Measurements from ENCODE around the gene MBLAC2.

Gene MBLAC2

DNA sequence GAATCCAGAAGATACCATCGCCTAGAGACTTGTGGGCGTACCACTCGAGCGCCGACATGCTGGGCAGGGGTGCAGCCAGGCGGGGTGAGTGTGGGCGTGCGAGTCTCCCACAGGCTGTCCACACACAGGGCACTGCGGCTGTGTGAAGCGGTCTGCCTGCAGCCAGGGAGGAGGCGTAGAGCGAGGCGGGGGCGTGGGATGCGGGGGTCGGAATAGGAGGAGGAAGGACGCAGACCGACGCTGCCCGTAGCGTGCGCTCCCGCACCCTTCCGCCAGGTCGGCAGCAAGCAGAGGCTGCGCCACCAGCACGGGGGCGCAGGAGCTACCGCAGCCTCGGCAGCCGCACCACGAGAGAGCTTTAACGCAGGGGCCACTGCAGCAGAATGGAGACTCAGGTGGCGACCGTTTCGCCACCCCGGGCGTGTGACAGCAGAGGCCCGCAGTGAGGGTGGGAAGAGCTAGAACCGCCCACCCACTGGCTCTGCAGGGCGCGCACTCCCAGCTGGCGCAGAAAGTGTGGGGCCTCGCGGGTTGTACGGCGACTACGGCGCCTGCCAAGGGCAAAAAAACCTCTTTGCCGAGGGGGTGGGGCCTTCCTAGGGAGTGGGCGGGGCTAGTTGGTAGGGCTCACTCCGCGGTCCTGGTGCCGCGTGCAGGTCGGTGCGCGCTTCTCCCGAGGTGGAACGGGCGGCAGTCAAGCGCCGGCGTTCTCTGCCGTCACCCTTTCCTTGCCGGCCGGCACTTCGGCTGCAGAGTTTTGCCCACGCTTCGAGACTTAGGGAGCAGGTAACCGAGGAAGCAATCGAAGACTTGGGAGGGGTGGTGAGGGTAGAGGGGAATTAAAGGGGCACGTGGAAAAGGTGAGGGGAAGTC lies at the start of gene MBLAC2, which contains the start of gene POLR3G:
MBLAC2 (minus strand) TSS at position 537 of the 873 bp plus-strand sequence; CDS start at position 58, 479 bp downstream.
POLR3G (plus strand) TSS at position 630 of the 873 bp plus-strand sequence. CDS start 10,704 bp downstream, outside the sequence.
- peak; percentile 84 for DNase-seq

DNA sequence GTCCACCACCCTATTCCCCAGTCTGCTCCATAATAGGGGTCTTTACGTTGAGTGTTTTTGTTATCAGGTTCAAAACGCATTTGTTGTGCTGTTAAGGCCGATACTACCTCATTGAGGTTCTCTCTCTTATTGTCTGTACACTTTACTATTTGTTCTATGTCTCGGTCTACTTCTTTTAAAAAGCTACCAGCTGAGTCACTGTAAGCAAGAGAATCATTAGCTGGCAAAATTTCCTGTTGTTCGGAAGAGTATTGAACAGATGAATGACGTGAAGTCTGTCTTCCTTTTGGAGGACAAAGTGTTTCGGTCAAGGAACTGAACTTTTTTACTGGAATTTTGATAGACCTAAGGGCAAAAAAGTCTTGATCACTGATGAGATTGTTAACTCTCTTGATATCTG lies 44.5 kb upstream of the MBLAC2 start:
- no peak for DNase-seq

DNA sequence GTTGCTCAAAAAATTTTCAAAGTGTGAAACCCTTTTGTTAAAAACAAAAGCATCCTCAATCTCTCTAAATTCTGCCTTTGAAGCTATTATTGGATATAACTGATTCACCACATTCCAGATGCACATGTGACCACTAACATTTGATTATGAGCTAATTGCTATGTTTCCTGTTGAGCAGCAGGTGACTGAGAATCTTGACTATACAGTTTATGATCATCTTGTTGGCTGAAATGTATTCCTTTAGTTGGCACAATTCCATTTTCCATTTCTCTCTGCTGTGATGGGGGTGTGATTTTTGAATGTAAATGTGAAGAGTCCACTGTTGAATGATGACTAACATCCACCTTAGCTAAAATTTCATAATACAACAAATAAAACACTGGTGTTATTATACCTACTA lies 44.1 kb upstream of the MBLAC2 start:
- DNase-seq = peak; percentile 52

DNA sequence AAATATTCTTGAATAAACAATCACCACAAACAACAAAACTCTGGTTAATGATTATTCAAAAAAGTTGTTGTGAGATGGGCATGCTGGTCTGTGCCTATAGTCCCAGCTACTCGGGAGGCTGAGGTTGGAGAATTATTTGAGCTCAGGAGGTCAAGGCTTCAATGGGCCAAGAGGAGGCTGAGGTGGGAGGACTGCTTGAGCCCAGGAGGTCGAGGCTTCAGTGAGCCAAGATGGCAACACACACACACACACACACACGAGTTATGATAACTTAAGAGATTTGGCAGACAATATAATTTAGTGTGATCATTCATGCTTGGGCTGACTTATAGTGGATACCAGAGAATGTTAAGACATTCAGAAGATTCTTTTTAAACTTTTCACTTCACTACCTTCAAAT lies 39.9 kb upstream of the MBLAC2 start:
- DNase-seq = no peak

DNA sequence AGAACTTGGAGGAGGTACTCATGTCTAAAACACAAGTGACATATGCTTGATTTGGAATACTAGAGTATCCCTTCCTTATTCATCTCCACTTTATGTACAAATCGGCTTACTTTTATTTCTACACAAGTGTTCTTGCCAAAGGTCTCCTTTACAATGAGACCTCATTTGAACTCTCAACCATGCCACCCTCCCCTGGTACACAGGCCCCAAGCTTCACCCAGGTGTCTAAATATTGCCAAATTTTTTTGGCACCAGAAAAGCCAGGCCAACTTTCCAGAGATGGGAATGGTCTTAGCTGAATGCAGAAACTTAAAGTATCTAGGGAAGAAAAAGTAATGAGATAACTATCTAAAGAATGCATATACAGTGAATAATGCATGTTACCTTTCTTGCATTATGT lies 35.9 kb upstream of the MBLAC2 start:
- DNase-seq = no peak

DNA sequence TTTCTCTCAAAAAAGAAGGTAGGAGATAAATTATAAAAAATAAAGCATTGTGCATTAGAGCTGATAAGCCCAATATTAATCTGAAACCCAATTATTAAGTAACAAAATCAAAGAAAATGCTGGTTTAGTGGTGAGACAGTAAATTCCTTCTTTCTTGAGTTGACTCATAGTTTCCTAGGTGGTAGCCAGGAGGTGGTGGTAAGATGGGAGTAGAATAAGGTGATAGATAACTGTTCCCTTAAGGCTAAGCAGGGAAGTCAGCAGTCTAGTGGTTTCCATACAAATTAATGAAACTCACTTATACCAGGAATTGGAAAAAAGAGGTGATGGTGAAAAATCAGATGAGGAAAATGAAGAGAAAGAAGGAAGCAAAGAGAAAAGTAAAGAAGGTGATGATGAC lies 31.6 kb upstream of the MBLAC2 start:
- no peak for DNase-seq

DNA sequence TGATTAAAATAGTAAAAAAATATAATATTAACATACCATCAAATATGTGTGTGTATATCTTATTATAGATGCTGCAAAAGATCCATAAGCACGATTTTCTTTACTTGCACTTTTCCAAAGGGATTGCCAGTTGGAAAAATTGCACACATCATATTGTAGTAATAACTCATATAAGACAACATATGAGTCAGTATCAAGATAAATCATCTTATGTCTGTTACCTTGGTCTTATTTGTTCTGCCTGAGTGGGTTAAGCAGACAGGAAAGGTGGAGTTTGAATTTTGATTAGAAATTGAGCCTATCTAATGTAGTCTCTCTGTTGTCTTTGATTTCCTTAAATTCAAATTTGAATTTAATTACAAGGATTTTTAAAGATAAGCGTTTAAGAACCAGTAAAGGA lies 30.2 kb upstream of the MBLAC2 start:
- DNase-seq = no peak

DNA sequence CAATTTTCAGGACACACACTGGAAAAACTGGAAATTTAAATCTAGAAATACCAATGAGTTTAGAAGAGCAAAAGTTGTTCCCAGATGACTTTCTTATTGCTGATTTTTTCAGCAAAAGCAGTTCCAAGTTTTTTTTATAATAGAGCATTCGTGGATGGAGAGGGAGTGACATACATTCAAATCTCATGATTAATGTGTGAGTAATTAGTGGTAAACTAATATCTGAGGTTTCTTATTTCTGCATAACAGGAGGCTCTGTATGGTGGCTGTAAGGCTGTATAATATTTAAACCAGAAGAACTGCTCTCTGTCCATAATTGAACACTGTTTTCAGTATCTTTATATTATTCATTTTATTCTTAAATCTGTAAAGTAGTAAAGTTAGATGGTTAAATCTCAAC lies 29.0 kb upstream of the MBLAC2 start:
- no peak for DNase-seq

DNA sequence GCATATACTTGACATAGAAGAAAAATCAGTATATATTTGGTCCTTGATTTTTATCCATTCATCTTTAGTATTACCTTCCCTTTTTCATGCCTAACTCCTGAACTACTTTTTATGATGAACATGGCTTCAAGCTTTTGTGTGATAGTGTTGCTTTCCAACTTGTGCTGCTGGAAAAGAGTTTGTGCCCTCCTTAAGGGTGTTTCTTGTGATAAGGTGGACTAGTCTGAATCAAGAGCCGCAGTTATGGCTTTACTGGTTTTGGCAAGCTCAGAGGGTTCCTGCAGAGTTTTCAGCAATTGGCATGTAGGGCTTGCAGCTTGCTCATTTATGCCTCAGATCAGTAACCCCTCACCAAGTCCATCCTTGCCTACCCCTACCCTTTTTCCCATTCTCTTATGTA lies 20.6 kb upstream of the MBLAC2 start:
- no peak for DNase-seq

DNA sequence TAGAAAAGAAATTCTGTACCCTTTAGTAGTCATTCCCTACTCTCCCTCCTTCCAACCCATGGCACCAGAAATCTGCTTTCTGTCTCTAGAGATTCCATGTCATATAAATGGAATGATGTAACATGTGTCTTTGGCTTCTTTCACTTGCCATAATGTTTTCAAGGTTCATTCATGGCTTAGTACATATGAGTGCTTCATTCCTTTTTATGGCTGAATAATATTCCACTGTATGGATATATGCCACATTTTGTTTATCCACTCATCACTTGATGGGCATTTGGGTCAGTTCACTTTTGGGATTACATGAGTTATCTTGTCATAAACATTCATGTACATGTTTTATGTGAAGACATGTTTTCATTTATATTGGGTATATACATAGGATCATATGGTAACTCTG lies 19.5 kb upstream of the MBLAC2 start:
- no peak for DNase-seq

DNA sequence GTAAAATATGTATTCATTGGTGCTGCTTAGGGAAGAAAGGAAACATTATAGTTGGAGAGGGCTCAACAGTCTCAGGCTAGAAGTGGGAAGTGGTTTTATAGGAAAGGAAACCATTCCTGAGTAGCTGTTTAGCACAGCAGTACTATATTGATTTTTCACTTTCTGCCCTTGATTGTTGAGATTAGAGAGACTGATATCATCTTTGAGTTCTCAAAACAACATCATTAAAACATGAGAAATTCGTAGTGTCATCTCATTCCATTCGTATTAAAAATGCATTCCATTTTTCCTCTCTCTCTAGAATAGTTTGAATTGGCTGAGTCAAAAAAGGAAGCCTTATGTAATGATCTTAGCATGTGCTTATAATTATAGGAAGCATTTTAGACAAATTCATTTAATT lies 14.2 kb upstream of the MBLAC2 start:
- DNase-seq = no peak

DNA sequence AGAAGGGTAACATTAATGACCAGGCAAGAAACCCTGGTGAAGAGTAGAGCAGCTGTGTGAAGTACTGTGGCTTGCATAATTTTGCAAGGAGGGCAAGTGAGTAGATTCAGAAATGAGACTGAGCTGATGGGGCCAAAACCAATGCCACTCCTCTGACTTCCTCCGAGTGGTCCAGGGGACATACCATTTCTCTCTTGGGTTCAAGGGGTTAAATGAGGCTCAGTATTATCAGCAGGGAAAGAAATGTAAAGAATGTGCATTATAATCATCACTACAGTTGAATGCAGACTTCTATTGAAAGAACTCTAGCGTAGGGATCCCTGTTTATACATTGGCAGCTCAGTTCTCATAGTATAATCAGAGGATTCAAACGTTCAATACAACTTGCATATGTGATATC lies 10.0 kb upstream of the MBLAC2 start:
- DNase-seq = no peak

DNA sequence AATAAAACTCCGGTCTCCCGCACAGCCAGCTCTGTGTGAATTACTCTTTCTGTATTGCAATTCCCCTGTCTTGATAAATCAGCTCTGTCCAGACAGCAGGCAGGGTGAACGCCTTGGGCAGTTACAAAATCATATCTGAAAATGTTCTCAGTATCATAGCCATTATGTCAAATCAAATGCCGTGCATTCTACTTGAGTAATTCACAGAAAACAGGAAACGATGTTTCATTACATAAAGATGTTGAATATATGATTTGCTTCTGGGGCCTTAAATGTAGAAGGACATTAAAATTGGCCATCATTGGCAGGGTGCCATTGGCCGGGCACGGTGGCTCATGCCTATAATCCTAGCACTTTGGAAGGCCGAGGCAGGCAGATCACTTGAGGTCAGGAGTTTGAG lies 8.6 kb upstream of the MBLAC2 start:
- no peak for DNase-seq

DNA sequence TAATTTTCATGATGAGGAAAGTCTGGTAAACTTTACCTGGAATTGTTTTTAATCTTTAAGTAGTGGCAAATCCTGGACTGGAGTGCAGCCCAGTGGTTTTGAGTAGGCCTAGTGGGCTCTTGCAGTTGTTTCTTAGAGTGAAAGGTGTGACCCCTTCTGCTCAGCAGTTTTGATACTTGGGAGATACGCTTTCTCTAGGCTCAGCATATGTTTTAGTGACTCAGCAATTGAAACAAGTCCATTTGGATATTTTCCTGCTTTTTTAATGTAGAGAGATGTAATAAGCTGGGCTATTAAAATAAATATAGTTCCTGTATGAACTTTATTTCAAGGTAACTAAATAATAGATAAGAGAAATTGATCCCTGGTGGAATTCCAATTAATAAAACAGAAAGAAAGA lies 6.1 kb upstream of the MBLAC2 start:
- DNase-seq = no peak

DNA sequence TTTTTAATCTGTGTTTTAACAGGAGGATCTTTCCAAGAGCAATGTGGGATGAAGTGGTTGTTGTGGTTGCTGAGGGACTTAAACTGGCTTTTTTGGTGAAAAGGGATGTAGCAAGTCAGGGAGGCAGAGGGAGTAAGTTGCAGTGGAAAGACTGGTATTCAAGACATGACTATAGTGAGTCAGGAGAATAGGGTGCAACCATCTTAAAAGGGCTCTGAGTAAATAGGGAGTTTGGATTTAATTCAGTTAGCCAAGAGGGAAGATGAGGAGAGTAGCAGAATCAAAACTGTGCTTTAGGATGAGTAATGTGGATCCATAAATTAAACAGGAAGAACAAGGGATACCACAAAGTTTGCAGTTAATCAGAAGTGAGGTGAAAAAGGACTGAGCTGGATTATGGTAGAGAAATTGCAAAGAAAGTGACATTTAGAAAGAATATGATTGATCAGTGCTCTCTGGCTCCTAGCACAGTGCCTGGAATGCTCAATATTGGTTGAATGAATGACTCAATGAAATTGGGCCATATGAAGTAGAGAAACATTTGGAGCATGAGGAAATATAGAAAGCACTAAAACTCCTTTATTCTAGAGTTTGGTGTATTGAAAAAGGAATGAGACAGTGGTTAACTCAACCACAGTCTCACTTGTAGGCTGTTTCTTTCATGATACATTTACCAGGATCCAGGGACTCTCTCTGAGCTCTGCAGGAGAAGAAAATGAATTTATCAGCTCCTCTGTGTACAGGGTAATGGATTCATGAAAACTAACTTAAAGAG lies 5.2 kb upstream of the MBLAC2 start:
- no peak for DNase-seq

DNA sequence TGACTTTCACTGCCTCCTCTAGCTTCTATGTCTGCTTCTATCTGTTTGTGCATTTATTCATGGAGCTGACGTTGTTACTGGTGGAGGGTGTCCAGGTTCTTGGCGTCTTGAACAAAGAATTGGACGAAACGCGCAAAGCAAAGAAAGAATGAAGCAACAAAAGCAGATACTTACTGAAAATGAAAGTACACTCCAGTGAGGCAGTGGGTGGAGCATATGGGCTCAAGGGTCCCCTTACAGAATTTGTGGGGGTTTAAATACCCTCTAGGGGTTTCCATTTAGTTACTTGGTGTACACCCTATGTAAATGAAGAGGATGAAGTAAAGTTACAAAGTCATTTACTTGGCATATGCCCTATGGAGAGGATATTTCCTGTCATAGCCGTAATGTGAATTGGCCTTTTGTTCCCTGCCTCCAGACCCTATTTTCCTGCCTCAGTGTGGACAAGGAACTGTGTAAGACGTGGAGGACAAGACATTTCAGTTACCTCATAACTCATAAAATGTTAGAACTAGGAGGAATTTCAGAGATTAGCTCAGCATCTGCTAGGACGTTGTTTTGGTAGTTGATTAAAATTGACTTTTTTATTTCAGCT lies 3.1 kb upstream of the MBLAC2 start:
- DNase-seq = no peak

DNA sequence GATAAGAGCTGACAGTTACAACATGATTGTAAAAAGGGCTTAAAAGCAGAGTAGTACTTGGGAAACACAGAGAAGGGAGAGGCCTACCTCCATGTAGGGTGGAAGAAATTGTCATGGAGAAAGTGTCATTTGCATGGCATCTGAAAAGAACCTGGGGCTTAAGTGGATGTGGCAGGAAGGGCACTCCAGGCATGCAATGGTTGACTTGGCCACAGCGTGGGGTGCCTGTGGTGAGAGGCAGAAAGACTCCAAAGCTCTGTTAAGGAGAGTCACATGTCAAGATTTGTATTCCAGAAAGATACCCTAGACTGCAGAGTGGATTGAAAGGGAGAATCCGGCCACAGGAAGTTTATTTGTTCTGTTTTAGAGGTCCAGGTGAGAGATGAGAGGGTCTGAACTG lies 2.5 kb upstream of the MBLAC2 start:
- DNase-seq = no peak

DNA sequence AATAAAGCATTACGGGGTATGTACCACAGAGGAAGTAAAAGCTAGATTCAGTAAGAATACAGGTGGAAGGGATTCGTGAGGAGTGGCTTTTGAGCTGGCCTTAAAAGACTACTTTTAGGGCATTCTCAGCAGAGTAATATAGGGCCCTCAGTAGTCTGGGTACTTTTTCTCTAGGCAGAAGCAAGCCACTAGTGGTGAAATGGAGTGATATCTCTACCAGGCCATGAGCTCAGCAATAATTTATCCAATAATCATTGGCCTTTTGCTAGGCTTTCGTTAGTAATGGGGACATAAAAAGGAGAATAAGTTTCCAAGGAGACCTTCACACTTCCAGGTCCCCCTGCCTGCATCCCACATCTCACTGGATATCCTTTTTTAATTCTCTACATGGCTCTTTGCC lies 1.8 kb upstream of the MBLAC2 start:
- DNase-seq = no peak

DNA sequence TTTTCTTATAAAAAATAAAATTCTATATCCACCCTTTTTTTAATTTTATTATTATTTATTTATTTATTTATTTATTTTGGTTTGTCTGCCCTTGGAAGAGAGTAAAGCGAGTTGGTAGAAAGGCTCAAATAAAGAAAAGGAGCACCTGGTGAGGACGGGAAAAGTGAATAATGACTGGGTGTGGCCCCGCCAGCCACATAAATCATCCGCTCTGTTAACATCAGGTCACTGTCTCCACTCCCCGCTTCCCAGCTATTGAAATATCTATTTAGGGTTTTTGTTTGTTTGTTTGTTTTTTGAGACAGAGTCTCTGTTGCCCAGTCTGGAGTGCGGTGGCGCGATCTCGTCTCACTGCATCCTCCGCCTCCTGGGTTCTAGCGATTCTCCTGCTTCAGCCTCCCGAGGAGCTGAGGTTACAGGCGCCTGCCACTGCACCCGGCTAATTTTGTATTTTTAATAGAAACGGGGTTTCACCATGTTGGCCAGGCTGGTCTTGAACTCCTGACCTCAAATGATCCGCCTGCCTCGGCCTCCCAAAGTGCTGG lies 937 bp upstream of the MBLAC2 start:
- no peak for DNase-seq

DNA sequence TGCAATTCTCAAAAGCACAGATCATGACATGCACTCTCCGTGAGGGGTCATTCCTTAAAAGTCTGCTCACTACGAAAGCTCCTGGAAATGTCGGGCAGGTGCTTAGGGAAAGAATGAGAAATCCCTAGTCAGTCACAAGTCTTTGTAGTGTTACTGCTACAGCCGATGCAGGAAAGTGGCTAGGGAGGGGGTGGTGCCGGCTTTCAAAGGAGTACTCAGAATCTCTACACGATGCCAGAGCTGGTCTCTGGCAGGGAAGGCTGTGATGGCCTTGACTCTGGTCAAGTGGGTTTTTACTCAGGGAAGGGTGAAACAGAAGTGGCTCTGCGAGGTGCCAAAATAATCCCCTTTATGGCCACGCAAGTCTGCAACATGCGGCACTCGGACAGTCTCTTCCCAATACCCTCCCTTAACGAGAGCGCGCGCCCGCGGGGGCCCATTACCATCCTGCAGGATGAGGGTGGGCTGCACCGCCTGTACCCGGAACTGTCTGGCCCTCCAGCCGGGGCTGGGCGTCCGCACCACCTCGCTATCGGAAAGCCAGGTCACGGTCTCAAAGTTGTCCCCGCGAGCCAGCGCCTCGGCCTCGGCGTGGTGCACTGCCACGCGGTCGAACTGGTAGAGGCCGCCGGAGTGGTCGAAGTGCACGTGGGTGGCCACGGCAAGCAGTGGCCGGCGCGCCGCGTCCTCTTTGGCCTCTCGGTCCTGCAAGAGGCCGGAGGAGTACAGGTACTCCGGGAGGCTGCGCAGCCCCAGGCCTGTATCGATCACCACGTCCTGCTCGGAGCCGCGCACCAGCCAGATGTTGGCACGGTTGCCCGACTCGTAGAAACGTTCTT lies 956 bp downstream of the MBLAC2 start:
- DNase-seq = no peak

DNA sequence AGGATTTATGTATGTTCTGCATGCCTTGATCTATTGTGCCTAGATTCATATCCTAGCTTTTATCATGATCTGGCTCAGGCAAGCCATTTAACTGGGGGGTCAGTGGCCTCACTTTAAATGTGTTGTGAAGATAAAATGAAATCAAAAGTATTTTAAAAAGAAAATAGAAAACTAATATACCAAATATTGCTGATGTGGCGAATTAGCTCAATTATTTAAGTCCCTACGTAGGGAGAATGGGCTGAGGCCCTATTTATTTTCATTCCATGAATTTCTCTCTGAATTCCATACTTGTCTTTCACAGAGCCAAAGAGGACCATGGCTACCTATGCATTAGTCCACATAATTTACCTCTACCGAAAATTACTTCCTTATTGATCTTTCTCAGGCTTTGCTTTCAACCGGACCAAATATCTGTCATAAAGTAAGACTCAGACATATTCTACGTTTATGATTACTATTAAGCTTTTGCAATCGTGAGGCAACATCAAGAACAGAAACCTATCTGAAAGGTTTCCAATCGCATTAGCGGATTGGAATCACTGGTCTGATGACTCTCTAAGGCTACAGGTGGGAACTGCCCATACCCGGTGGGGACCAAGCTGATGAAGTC lies 1.7 kb downstream of the MBLAC2 start:
- DNase-seq = peak; percentile 39

DNA sequence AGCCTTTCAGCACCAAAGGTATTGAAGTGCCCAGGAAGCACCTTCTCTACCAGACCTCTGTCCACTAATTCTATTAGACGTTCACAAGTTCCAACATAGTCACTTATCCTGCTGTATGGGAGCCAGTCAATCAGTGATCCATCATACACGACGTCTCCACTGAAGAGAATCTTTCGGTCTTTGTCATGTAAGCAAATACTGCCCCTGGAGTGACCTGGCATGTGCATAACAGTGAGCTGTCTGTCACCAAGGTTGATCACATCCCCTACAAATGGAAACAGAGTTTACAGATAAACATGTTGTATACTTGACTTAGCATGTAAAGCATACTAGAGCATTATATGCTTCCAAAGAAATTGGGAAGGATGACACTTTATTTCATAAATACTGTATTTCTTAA lies 13.3 kb downstream of the MBLAC2 start:
- DNase-seq = no peak
